HG02973 (cell line): ENCODE measurements around the gene BCL10.
"Not testable (repeated sequence)": the region's sequence is repeated elsewhere in the genome, so short reads cannot be mapped to it uniquely, and the experiment has no call there.

Source experiments
- ATAC-seq: cut with Tn5 transposase; IDR thresholded peaks from one replicate; pipeline ENCODE4 v1.9.1; 2021; ENCODE audit warnings: moderate library complexity; ENCODE audit not compliant: unreplicated experiment

BCL10 gene

DNA sequence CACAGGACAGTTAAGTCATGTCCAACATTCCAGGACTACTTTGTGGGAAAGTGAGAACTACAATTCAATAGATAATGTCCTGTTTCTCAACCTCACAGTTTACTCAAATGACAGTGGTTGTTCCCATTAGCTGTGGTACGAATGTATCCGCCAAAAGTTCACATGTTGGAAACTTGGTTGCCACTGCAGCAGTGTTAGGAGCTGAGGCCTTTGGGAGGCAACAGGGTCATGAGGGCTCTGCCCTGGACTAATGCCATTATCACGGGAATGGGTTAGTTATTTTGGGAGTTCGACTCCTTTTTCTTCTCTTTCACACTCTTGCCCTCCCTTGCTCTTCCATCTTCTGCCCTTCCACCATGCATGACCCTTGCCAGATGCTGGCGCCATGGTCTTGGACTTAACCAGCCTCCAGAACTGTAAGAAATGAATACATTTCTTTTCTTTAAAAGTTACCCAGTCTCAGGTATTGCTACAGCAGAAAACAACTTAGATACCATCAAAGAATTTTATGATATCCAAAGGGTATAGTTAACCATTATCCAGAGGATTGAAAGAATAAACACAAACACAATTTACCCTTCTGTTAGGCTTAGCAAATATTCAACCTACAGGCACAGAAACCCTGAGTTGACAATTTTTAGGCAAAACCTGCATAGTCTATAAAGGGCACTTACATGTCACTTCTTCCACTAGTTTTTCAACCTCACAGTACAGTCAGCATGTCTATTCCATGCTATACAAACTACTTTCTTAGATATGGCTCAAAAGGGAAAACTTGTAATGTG lies 7.4 kb downstream of the BCL10 start:
- ATAC-seq: no peak

DNA sequence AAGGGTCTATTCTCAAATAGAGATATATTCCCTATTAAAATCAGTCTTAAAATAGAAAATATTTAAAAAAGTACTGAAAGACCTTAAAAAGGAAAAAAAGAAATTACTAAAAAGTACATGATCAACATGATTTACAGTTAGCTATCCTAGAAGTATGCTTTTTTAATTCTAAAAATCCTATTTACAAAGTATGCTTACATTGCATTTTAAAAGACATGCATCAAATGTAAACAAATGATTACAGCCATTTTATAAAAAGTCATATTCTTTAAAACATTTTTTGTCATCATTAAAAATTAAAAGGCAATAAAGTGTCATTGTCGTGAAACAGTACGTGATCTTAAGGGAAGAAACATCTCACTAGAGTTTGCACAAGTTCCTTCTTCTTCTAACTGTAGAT lies 9.1 kb downstream of the BCL10 start:
- ATAC-seq: no peak

- no peak for ATAC-seq
These were observed 12.3 kb downstream of the BCL10 start for GRCh38 chr1:85264150-85264549.

DNA sequence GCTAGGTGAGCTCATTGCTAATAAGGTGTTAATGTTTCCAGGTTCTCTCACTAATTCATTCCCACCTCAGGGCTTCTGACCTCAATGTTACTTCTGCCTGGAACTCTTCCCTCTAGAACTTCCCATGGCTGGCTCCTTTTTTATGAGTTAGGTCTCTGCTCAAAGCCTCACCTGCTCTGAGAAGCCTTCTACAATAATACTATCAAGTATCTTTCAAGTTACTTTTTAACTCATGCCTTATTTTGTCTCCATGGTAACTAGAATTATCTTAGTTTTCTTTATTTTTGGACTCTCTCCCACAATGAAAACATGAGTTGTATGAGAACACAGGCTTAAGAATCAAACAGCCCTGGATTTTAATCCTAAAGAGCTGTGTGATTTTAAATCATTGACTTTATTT lies 13.4 kb downstream of the BCL10 start:
- no peak for ATAC-seq

GRCh38 chr1:85259912-85260274 lies 16.5 kb downstream of the BCL10 start:
- no peak for ATAC-seq

DNA sequence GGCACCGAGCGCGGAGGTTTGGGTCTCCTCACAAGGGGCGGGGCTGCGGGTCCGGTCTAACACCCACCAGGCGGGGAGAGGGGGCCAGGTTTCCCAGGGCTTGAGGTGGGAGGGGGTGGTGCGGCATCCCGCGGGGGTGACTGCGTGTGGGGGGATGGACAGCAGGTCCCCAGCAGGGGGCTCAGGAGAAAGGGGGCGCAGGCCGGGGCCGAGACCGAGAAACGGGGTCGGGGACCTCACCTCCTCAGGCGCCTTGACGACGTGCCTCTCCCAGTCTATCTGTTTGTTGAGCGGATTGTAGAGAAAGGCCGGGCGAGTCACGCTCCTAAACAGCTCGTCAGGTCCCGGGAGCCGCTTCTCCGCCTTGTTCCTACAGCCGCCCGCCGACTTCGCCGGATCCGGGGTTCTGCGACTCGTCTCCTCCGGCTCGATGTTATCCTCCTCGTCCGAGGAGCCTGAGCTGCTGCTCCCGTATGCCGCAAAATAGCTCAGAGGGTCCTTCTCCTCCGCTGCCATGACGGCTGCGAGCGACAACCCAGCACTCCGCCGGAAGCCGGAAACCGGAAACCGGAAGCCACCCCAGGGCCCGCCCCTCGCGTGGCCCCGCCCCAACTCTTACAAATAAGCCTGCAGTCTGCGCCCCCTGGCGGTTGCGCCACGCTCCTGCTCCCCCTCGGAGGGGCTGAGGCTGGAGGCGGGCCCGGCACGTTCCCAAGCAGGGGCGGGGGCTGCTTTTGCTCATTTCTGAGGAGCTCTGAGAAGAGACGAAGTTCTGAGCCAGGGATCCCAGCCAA lies 17.1 kb downstream of the BCL10 start, which contains the start of gene C1orf52:
C1orf52 (minus strand) TSS at position 545 of the 794 bp plus-strand sequence; CDS start at position 516, 29 bp downstream.
- peak; percentile 95 for ATAC-seq

- no peak for ATAC-seq
These were observed 17.8 kb downstream of the BCL10 start for GRCh38 chr1:85258536-85259117.

DNA sequence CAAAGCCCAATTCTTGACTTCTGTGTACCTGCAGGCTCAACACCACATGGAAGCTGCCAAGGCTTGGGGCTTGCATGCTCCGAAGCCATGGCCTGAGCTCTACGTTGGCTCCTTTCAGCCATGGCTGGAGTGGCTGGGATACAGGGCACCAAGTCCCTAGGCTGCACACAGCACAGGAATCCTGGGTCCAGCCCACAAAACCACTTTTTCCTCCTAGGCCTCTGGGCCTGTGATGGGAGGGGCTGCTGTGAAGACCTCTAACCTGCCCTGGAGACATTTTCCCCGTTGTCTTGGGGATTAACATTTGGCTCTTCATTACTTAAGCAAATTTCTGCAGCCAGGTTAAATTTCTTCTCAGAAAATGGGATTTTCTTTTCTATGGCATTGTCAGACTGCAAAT lies 27.4 kb downstream of the BCL10 start:
- not testable (repeated sequence) for ATAC-seq

- ATAC-seq: no peak
These were observed 30.5 kb downstream of the BCL10 start for GRCh38 chr1:85245891-85246290.

- ATAC-seq: no peak
These were observed 31.0 kb downstream of the BCL10 start for GRCh38 chr1:85245456-85245855.

- ATAC-seq: no peak
These were observed 32.0 kb downstream of the BCL10 start for GRCh38 chr1:85244271-85245061.

DNA sequence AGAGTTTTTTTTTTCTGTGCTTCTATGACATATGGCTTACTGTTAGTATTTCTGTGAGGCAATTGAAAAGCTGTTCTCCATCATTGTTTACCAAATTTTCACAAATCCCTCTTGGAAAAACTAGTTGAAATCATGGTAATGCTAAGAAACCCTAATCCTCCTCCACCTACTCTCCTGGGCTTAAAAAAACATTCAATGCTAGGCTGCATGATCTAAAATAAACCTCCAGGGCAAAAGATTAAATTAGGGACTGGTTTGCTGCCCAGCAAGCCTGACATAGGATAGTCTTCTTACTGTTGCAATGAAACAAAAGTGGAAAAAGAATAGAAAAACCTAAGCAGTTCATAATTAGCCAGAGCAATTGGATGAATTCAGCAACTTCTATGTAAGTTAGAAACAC lies 33.1 kb downstream of the BCL10 start:
- ATAC-seq: no peak

GRCh38 chr1:85240643-85241042 lies 35.8 kb downstream of the BCL10 start:
- ATAC-seq: no peak

GRCh38 chr1:85240174-85240601 lies 36.2 kb downstream of the BCL10 start:
- no peak for ATAC-seq

DNA sequence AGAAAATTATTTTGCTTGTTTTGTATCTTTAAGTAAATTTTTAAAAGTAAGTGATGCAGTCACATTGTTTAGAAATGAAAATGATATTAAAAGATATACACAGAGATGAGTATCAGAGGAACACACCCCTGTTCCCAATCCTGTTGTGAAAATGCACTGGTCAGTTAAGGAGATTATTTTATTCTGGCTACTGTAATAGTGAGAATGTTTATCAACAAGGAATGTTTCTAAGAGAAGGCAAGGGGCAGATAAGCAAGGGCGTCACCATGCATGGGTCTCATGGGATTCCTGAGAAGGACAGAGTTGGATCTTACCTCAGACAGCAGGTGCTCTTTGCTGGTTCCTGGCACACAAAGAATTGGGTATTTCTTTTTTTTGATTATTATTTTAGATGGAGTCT lies 38.8 kb downstream of the BCL10 start:
- no peak for ATAC-seq

DNA sequence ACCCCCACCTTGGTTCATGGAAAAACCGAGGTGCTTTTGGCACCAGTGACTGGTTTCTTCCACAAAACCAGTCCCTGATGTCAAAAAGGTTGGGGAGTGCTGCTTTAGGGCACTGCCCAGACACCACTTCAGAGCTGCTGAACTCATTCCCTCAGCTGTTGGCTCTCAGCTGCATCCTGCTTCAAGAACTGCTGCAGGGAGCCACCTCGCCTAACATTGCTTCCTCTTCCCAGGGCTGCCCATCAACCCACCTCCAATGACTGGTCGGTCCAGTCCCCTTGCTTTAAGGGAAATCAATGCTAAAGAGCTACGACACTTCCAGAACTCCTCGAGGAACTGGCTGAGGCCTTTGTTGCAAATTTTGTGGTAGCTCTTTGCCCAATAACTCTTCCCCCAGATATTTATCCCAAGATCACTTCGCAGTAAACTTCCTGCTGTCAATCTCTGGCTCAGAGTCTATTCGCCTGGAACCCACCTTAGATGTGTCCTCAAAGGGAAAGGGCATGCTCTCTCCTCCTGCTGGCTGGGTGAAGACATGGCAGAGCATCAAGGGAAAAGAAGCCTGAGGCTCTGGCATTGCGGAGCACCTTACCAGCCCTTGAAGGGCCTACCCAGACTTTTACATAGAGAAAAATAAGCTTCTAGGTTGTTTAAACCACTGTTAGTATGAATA lies 46.0 kb downstream of the BCL10 start:
- ATAC-seq: no peak

GRCh38 chr1:85229574-85230097 lies 46.8 kb downstream of the BCL10 start:
- no peak for ATAC-seq

DNA sequence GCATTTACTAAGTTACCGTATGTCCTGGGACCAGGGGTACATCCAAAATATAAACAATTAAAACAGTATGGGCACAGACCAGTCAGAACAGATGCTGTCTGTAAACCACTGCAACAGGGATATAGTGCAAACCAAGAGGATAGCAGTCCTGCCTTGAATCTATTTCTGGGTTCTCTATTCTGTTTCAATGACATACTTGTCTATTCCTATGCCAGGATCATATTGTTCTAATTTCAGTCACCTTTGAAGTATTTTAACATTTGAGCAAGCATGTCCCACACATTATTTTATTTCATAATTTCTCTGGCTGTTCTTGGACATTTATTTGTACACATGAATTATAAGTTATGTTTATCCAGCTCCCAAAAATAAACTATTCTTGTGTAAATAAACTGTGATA lies 47.5 kb downstream of the BCL10 start:
- no peak for ATAC-seq

- no peak for ATAC-seq
These were observed 50.6 kb downstream of the BCL10 start for GRCh38 chr1:85225624-85226380.
